HCT116 (cell line): Measurements from ENCODE around the gene IL32. TPM values are rescaled to one million over a fixed set of nuclear protein-coding genes. Genes with fewer than 3 reads are reported as not detected.
A peak's percentile ranks its signal among the peaks of the same experiment; 100 is the strongest.

Source experiments
- ATAC-seq: fragments of 200-7000 bp; cut with Tn5 transposase; 2 replicates; pipeline ENCODE4 v1.9.1; 2020; ENCODE audit warnings: mild to moderate bottlenecking, moderate library complexity
- BruUV-seq: library from RNA; stranded (reverse); fragments of 400-500 nt; replicated peaks from 2 replicates; lab custom pipeline; 2021; lab: Mats Ljungman, UMichigan
- CTCF ChIA-PET: fragments of 300-600 bp; sonication (Branson Sonifier 250); formaldehyde crosslinking; loops from one replicate; lab custom pipeline; 2021; ENCODE audit warnings: antibody characterized with exemption; lab: Charles Lee
- POLR2A ChIA-PET: fragments of 300-600, 350-600 bp; sonication (Branson Sonifier 250); formaldehyde crosslinking; loops from one replicate; lab custom pipeline; 2021; ENCODE audit warnings: antibody characterized with exemption; lab: Charles Lee
- RAD21 ChIA-PET, 2 experiments: fragments of 300-600 bp; sonication (Branson Sonifier 250); formaldehyde crosslinking; loops; one replicate each; lab custom pipeline; 2023; ENCODE audit warnings: low total read pairs in 2 of 2; ENCODE audit not compliant: uncharacterized antibody in 2 of 2, unreplicated experiment in 2 of 2, low non-redundant PET in 1 of 2; lab: Charles Lee
- DNase-seq: peaks from one replicate; pipeline ENCODE4 v3.0.0-alpha.2; 2010; ENCODE audit warnings: low read depth, low spot score
- H2AFZ ChIP-seq: fragments of 200-600 bp; shearing (Covaris generic), sonication (generic); 2 replicates; pipeline ENCODE4 v1.6.1; 2017; ENCODE audit warnings: low read depth, mixed run types, mixed read lengths, antibody characterized with exemption, low read length; ENCODE audit not compliant: poor library complexity, severe bottlenecking
- H3K27ac ChIP-seq: 2 replicates; pipeline ENCODE4 v1.5.1; 2012; ENCODE audit warnings: low read depth, low read length
- H3K27me3 ChIP-seq: fragments of 200-600 bp; sonication (generic); 2 replicates; pipeline ENCODE4 v1.6.1; 2016; ENCODE audit warnings: mixed run types, low read length, mixed read lengths; ENCODE audit not compliant: insufficient read depth
- H3K36me3 ChIP-seq, 2 experiments: fragments of 200-500 bp in 1 of 2; fragments of 200-600 bp in 1 of 2; sonication (Bioruptor generic) in 1 of 2; sonication (generic) in 1 of 2; 2 replicates each; pipeline versions ENCODE4 v1.5.1 to v1.6.1; 2014 to 2016; ENCODE audit warnings: low read length in 2 of 2, inconsistent platforms in 1 of 2, mixed read lengths in 1 of 2, mixed run types in 1 of 2; ENCODE audit not compliant: insufficient read depth in 2 of 2, control insufficient read depth in 1 of 2
- H3K4me1 ChIP-seq, 2 experiments: fragments of 200-600 bp in 1 of 2; sonication (generic) in 1 of 2; 2 replicates each; pipeline versions ENCODE4 v1.5.1 to v1.6.1; 2012 to 2017; ENCODE audit warnings: low read length in 2 of 2, inconsistent platforms in 1 of 2, mild to moderate bottlenecking in 1 of 2, mixed read lengths in 1 of 2, mixed run types in 1 of 2, moderate library complexity in 1 of 2; ENCODE audit not compliant: insufficient read depth in 2 of 2, control insufficient read depth in 1 of 2
- H3K4me2 ChIP-seq: fragments of 200-600 bp; sonication (generic); 2 replicates; pipeline ENCODE4 v1.6.1; 2017; ENCODE audit warnings: mixed run types, low read length, mixed read lengths
- H3K4me3 ChIP-seq, 2 experiments: fragments of 200-600 bp in 1 of 2; sonication (generic) in 1 of 2; replicated peaks in 1 of 2; 2 replicates each; pipeline ENCODE4 v1.5.1; 2011 to 2016; ENCODE audit warnings: low read length in 2 of 2, control low read depth in 1 of 2, low read depth in 1 of 2, mild to moderate bottlenecking in 1 of 2, mixed read lengths in 1 of 2, mixed run types in 1 of 2
- H3K79me2 ChIP-seq: fragments of 200-600 bp; sonication (generic); 2 replicates; pipeline ENCODE4 v1.6.1; 2017; ENCODE audit warnings: mild to moderate bottlenecking, mixed run types, low read length, moderate library complexity, mixed read lengths; ENCODE audit not compliant: insufficient read depth
- H3K9ac ChIP-seq: fragments of 200-600 bp; sonication (generic); 2 replicates; pipeline ENCODE4 v1.6.1; 2016; ENCODE audit warnings: low read length, mixed read lengths
- H3K9me2 ChIP-seq: fragments of 200-600 bp; sonication (generic), shearing (Covaris generic); 2 replicates; pipeline ENCODE4 v1.6.1; 2017; ENCODE audit warnings: mixed run types, mild to moderate bottlenecking, moderate library complexity; ENCODE audit not compliant: insufficient read depth
- H3K9me3 ChIP-seq, 2 experiments: fragments of 200-500 bp in 1 of 2; fragments of 200-600 bp in 1 of 2; sonication (Bioruptor generic) in 1 of 2; sonication (generic) in 1 of 2; 2 replicates each; pipeline ENCODE4 v1.6.1; 2014 to 2017; ENCODE audit warnings: low read length in 2 of 2, mixed read lengths in 2 of 2, inconsistent platforms in 1 of 2, low read depth in 1 of 2, mild to moderate bottlenecking in 1 of 2, mixed run types in 1 of 2, moderate library complexity in 1 of 2; ENCODE audit not compliant: control insufficient read depth in 1 of 2, insufficient read depth in 1 of 2
- H4K20me1 ChIP-seq: fragments of 200-600 bp; sonication (generic), shearing (Covaris generic); 2 replicates; pipeline ENCODE4 v1.6.1; 2017; ENCODE audit warnings: mixed run types, mild to moderate bottlenecking, moderate library complexity; ENCODE audit not compliant: insufficient read depth
- CEBPB ChIP-seq: IDR thresholded peaks from 2 replicates; pipeline ENCODE4 v1.6.1; 2012; ENCODE audit warnings: low read depth
- EGR1 ChIP-seq: IDR thresholded peaks from 2 replicates; pipeline ENCODE4 v1.6.1; 2012; ENCODE audit warnings: low read depth
- ELF1 ChIP-seq: IDR thresholded peaks from 2 replicates; pipeline ENCODE4 v1.6.1; 2012; ENCODE audit warnings: low read depth, borderline replicate concordance
- EZH2 ChIP-seq: fragments of 200-600 bp; sonication (generic); IDR thresholded peaks from 2 replicates; pipeline ENCODE4 v1.6.1; 2017; ENCODE audit warnings: antibody characterized with exemption, mixed run types
- EZH2phosphoT487 ChIP-seq: fragments of 200-600 bp; IDR thresholded peaks from 2 replicates; pipeline ENCODE4 v1.6.1; 2018; ENCODE audit warnings: antibody characterized with exemption, borderline replicate concordance
- FOSL1 ChIP-seq: IDR thresholded peaks from 2 replicates; pipeline ENCODE4 v1.6.1; 2012; ENCODE audit warnings: low read depth
- RAD21 ChIP-seq: IDR thresholded peaks from 2 replicates; pipeline ENCODE4 v1.6.1; 2012; ENCODE audit warnings: low read depth, mild to moderate bottlenecking
- SIN3A ChIP-seq: IDR thresholded peaks from 2 replicates; pipeline ENCODE4 v1.6.1; 2012; ENCODE audit warnings: low read depth
- YY1 ChIP-seq: IDR thresholded peaks from 2 replicates; pipeline ENCODE4 v1.6.1; 2011; ENCODE audit warnings: low read length, low read depth, moderate library complexity, mild to moderate bottlenecking; ENCODE audit not compliant: insufficient replicate concordance; ENCODE audit errors: extremely low read depth
- ZBTB33 ChIP-seq: IDR thresholded peaks from 2 replicates; pipeline ENCODE4 v1.6.1; 2011; ENCODE audit warnings: mild to moderate bottlenecking, low read length, moderate library complexity; ENCODE audit not compliant: insufficient replicate concordance; ENCODE audit errors: extremely low read depth
- ZNF274 ChIP-seq: fragments of 200-500 bp; sonication (Bioruptor generic); IDR thresholded peaks from 2 replicates; pipeline ENCODE4 v1.6.1; 2014; ENCODE audit warnings: mild to moderate bottlenecking, low read depth, low read length, inconsistent platforms
- intact Hi-C: fragments of 100-400 bp; cut with micrococcal nuclease; formaldehyde crosslinking; loops from 2 replicates; pipeline ENCODE4 v1.10.0; 2022
- total RNA-seq: library from RNA; stranded (reverse); gene quantifications from one replicate; pipeline ENCODE4 v1.2.1, GENCODE V29; 2021; ENCODE audit not compliant: unreplicated experiment

The IL32 gene
- total RNA-seq, 1 experiment from 2014 or later = 13.7 TPM

DNA sequence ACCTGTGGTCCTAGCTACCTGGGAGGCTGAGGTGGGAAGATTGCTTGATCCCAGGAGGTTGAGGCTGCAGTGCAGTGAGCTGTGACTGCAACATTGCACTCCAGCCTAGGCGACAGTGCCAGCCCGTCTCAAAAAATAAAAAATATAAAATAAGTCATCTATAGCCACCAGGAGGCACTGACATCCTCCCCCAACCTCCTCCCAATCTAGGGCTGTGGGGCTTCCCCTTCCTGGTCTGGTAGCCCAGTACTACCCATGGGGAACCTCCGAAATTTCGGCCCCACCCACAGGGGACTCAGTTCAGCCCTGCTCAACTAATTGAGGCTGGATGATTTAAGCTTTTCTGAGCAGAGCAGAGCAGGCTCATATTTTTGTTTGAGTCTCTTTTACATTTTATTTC is 30.4 kb downstream of the IL32 start (continued):
- TF ChIP-seq EZH2phosphoT487 (no peak), ZNF274 (no peak), ZBTB33 (no peak), EZH2 (no peak), YY1 (no peak), RAD21 (peak; percentile 47), ELF1 (no peak), EGR1 (no peak), SIN3A (no peak), CEBPB (no peak)

DNA sequence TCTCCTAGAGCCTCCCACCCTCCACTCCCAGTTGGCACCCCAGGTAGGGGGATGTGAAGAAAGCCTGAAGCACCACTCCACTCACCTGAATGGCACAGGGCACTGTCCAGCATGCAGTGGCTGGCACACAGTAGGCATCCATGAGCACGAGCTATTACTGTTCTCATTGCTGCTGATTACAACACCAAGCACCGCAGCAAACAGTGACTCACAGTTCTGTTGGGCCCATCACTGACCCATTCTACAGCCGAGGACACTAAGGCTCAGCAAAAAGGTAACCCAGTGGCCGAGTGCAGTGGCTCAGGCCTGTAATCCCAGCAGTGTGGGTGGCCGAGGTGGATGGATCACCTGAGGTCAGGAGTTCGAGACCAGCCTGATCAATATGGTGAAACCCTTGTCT is 30.9 kb downstream of the IL32 start:
- no peak overlapping the region for H3K4me2 ChIP-seq
- CTCF ChIA-PET = interaction anchor here (1.1 to 1.3 kb wide), 3 partner anchors 10 to 65 kb away, joined by 3 read pairs; no protein-coding TSS in a partner anchor

More for the DNA sequence above, 30.9 kb downstream of the IL32 start:
- Histone ChIP-seq H3K9me3 (no peaks in the 10 kb centered on the region), H2AFZ (peak overlapping the region; percentile 82), H3K27ac (no peak overlapping the region), H3K36me3 (no peaks in the 10 kb centered on the region), H3K27me3 (no peaks in the 10 kb centered on the region), H3K4me3 (no peak overlapping the region), H3K79me2 (no peaks in the 10 kb centered on the region), H3K9ac (no peak overlapping the region), H4K20me1 (no peaks in the 10 kb centered on the region), H3K4me1 (peaks cover 16 to 26% of the 10 kb centered on the region in 2 experiments), H3K9me2 (no peaks in the 10 kb centered on the region)
- ATAC-seq (no peak), DNase-seq (no peak)
- RAD21 ChIA-PET = interaction anchor here in 1 of 2 experiments (0.7 kb wide), 1 partner anchor 60 kb away, joined by 4 read pairs; no protein-coding TSS in a partner anchor
- intact Hi-C loops = no loop called here
- no TSS peak for BruUV-seq
- TF ChIP-seq FOSL1 = no peak
- POLR2A ChIA-PET = interaction anchor here (0.8 kb wide), 1 partner anchor 10 kb away, joined by 5 read pairs; no protein-coding TSS in a partner anchor
